ENCODE data around the gene EEFSEC. TPM values are rescaled to one million over a fixed set of nuclear protein-coding genes. Genes with fewer than 3 reads are reported as not detected.

Gene EEFSEC
- total and polyA plus RNA-seq, 2 of the 4 experiments (the other 2 are of a cell fraction): 4.5 to 9.3 TPM

GRCh38 chr3:128197855-128198254 is 44.6 kb downstream of the EEFSEC start:
- H3K4ac ChIP-seq (ENCODE audit: low read depth, low read length): no peak overlapping the region
- no peak overlapping the region for H3K9ac ChIP-seq (ENCODE audit: low read depth, low read length)
- no peak overlapping the region for H2AK5ac ChIP-seq (ENCODE audit: low read depth, low read length)
- H3K4me1 ChIP-seq (ENCODE audit: control insufficient read depth, insufficient read depth, low read length): peaks cover 10% of the 10 kb centered on the region; the same call in 1 of the 2 replicates
- no peak overlapping the region for H2BK120ac ChIP-seq (ENCODE audit: low read depth, low read length)
- H3K4me3 ChIP-seq (ENCODE audit: insufficient read depth, low read depth, low read length): no peak overlapping the region
- H3K27me3 ChIP-seq (ENCODE audit: control insufficient read depth, insufficient read depth, low read length): no peaks in the 10 kb centered on the region
- no peak overlapping the region for H4K5ac ChIP-seq (ENCODE audit: low read depth, low read length)
- H3K36me3 ChIP-seq (ENCODE audit: control insufficient read depth, insufficient read depth, low read length): no peaks in the 10 kb centered on the region
- no peak overlapping the region; the same call in 1 of the 2 replicates for H3K23ac ChIP-seq (ENCODE audit: low read depth, low read length)
- no peak for DNase-seq
- no peak overlapping the region for H3K14ac ChIP-seq (replicated peaks; ENCODE audit: low read depth, low read length)
- BruUV-seq (replicated peaks): no TSS peak
- no peaks in the 10 kb centered on the region for H4K20me1 ChIP-seq (ENCODE audit: insufficient read depth, low read length)
- 88% methylated on average over 1 of the region's 7 CpGs; no CpG with 5 or more reads in 1 of the 2 experiments for WGBS, 2 experiments (ENCODE audit: extremely low coverage in 2 of 2, insufficient read length in 1 of 2)
- CTCF ChIA-PET: no interaction called here
- no peak for ATAC-seq (ENCODE audit: low read depth)
- H2AFZ ChIP-seq (replicated peaks; ENCODE audit: low read length, poor library complexity): no peak overlapping the region
- no peak overlapping the region for H2BK20ac ChIP-seq (ENCODE audit: low read depth, low read length)
- H3K4me2 ChIP-seq (ENCODE audit: low read depth, low read length): no peak overlapping the region
- POLR2A ChIA-PET (ENCODE audit: unreplicated experiment): no interaction called here
- no peak overlapping the region for H3K56ac ChIP-seq (ENCODE audit: extremely low read depth, insufficient read depth, low read length)
- intact Hi-C loops (cut with micrococcal nuclease) (loop anchor here (5.0 kb wide), 1 partner anchor 104 kb away; no protein-coding TSS in a partner anchor), dilution Hi-C loops (cut with HindIII; ENCODE audit: low sequenced_read_pairs, unreplicated experiment) (no loop called here), in situ Hi-C loops (cut with MboI; ENCODE audit: low sequenced_read_pairs) (no loop called here)
- H3K9me1 ChIP-seq (ENCODE audit: insufficient read depth, low read length): peaks cover 4% of the 10 kb centered on the region; the same call in 1 of the 2 replicates
- TF ChIP-seq CHD1 (IDR thresholded peaks at IDR 0.05; ENCODE audit: low read depth, low read length) (no peak), MXI1 (IDR thresholded peaks at IDR 0.05; ENCODE audit: borderline replicate concordance, low read depth, low read length) (no peak)
- no peak overlapping the region for H4K8ac ChIP-seq (ENCODE audit: low read depth in 2 of 2, low read length in 2 of 2)
- H2BK15ac ChIP-seq (ENCODE audit: low read depth, low read length): no peak overlapping the region
- H2AK9ac ChIP-seq (replicated peaks; ENCODE audit: low read depth, low read length, poor library complexity): no peak overlapping the region
- H3K79me1 ChIP-seq (ENCODE audit: low read depth in 1 of 2, low read length in 2 of 2): peaks cover 3 to 7% of the 10 kb centered on the region in 2 experiments; a peak in 1 of 4 replicates
- H4K91ac ChIP-seq (ENCODE audit: insufficient read depth, low read depth, low read length): no peak overlapping the region
- H3K18ac ChIP-seq (ENCODE audit: low read depth, low read length): no peak overlapping the region
- no peak overlapping the region for H3K27ac ChIP-seq (ENCODE audit: insufficient read depth, low read length)
- no peak overlapping the region for H2BK5ac ChIP-seq (ENCODE audit: low read depth, low read length, poor library complexity, severe bottlenecking)
- H3K9me3 ChIP-seq (ENCODE audit: control insufficient read depth, insufficient read depth, low read length): no peaks in the 10 kb centered on the region
